Keratinocyte (primary cell): ENCODE results near the gene ABHD12B.

ENCODE experiments used
- CTCF ChIP-seq, 3 experiments: IDR thresholded peaks in 1 of 3; conservative IDR thresholded peaks in 1 of 3; optimal IDR thresholded peaks in 1 of 3; 2 replicates in 2 of 3; 3 replicates in 1 of 3; pipeline versions ENCODE3 to v1.5.1; 2011; ENCODE audit warnings: low read length in 3 of 3, mild to moderate bottlenecking in 3 of 3, moderate library complexity in 2 of 3, control low read depth in 1 of 3, inconsistent platforms in 1 of 3; ENCODE audit not compliant: insufficient read depth in 2 of 3; ENCODE audit errors: extremely low read depth in 1 of 3
- EZH2 ChIP-seq: IDR thresholded peaks from one replicate; pipeline ENCODE4 v1.6.1; 2012; ENCODE audit warnings: inconsistent platforms, mild to moderate bottlenecking, low read length, moderate library complexity

- no peak for TF ChIP-seq CTCF (optimal IDR thresholded peaks at IDR 0.05 in 1 of 3, IDR thresholded peaks at IDR 0.05 in 1 of 3, conservative IDR thresholded peaks at IDR 0.05 in 1 of 3; ENCODE audit: extremely low read depth in 1 of 3, insufficient read depth in 2 of 3, low read length in 3 of 3)
- TF ChIP-seq EZH2, result no peak
Measured at GRCh38 chr14:50897658-50898175, 25.9 kb downstream of the ABHD12B start.
